Mesendoderm (in vitro differentiated cells): ENCODE results near the gene ASB3.
"Not testable (repeated sequence)": the region's sequence is repeated elsewhere in the genome, so short reads cannot be mapped to it uniquely, and the experiment has no call there.

Experiments
- DNase-seq: peaks from one replicate; pipeline ENCODE4 v3.0.0; 2013
- H2AK5ac ChIP-seq: 2 replicates; pipeline ENCODE4 v1.6.1; 2013; ENCODE audit warnings: low read length, inconsistent platforms
- H2BK120ac ChIP-seq: 2 replicates; pipeline ENCODE4 v1.6.1; 2013; ENCODE audit warnings: low read depth, mild to moderate bottlenecking, low read length, moderate library complexity, mixed read lengths
- H2BK15ac ChIP-seq: replicated peaks from 2 replicates; pipeline ENCODE4 v1.6.1; 2013; ENCODE audit warnings: low read depth, mild to moderate bottlenecking, moderate library complexity
- H2BK5ac ChIP-seq: 2 replicates; pipeline ENCODE4 v1.6.1; 2013; ENCODE audit warnings: low read length, inconsistent platforms
- H3K18ac ChIP-seq: 2 replicates; pipeline ENCODE4 v1.6.1; 2013; ENCODE audit warnings: mild to moderate bottlenecking, low read length, mixed read lengths
- H3K23ac ChIP-seq: one replicate; pipeline ENCODE4 v1.6.1; 2013; ENCODE audit warnings: low read length
- H3K27ac ChIP-seq: 2 replicates; pipeline ENCODE4 v1.5.1; 2013; ENCODE audit warnings: low read depth, mild to moderate bottlenecking, inconsistent platforms, low read length, moderate library complexity
- H3K27me3 ChIP-seq: 2 replicates; pipeline ENCODE4 v1.6.1; 2013; ENCODE audit warnings: low read length, control low read depth, mild to moderate bottlenecking, inconsistent platforms; ENCODE audit not compliant: insufficient read depth, poor library complexity
- H3K36me3 ChIP-seq: 2 replicates; pipeline ENCODE4 v1.6.1; 2013; ENCODE audit warnings: low read length, inconsistent platforms; ENCODE audit not compliant: control insufficient read depth, insufficient read depth
- H3K4ac ChIP-seq: one replicate; pipeline ENCODE4 v1.6.1; 2013; ENCODE audit warnings: low read depth, mild to moderate bottlenecking, low read length, moderate library complexity
- H3K4me1 ChIP-seq: 2 replicates; pipeline ENCODE4 v1.6.1; 2013; ENCODE audit warnings: low read depth, low read length, inconsistent platforms; ENCODE audit not compliant: control insufficient read depth
- H3K4me2 ChIP-seq: 2 replicates; pipeline ENCODE4 v1.6.1; 2013; ENCODE audit warnings: low read length
- H3K4me3 ChIP-seq: 2 replicates; pipeline ENCODE4 v1.5.1; 2013; ENCODE audit warnings: mild to moderate bottlenecking, low read length
- H3K56ac ChIP-seq: one replicate; pipeline ENCODE4 v1.6.1; 2013; ENCODE audit warnings: low read length
- H3K79me1 ChIP-seq: 2 replicates; pipeline ENCODE4 v1.6.1; 2013; ENCODE audit warnings: low read length, inconsistent platforms
- H3K79me2 ChIP-seq: 2 replicates; pipeline ENCODE4 v1.6.1; 2013; ENCODE audit warnings: mild to moderate bottlenecking, low read length; ENCODE audit not compliant: control insufficient read depth, insufficient read depth
- H3K9ac ChIP-seq: 2 replicates; pipeline ENCODE4 v1.6.1; 2013; ENCODE audit warnings: low read length, inconsistent platforms
- H4K5ac ChIP-seq: one replicate; pipeline ENCODE4 v1.6.1; 2013; ENCODE audit warnings: low read length
- H4K8ac ChIP-seq: one replicate; pipeline ENCODE4 v1.6.1; 2013; ENCODE audit warnings: low read depth, mild to moderate bottlenecking, control low read depth, low read length, moderate library complexity
- WGBS: extraction: QIAGEN DNeasy Blood & Tissue Kit; methylation state at CpG from one replicate; pipeline ENCODE4 v1.1.7; 2013; ENCODE audit warnings: low lambda C conversion rate, missing lambda C conversion rate; ENCODE audit not compliant: insufficient coverage; ENCODE audit errors: extremely low coverage; 5-methylcytosine and 5-hydroxymethylcytosine counted together

ASB3 gene

GRCh38 chr2:53668624-53669026 lies 118.1 kb downstream of the ASB3 start:
- Histone ChIP-seq H4K8ac (no peak overlapping the region), H2BK120ac (no peak overlapping the region), H3K4me1 (no peaks in the 10 kb centered on the region), H3K18ac (no peak overlapping the region), H3K4me2 (no peak overlapping the region), H3K23ac (no peak overlapping the region), H3K27ac (no peak overlapping the region), H3K4ac (no peak overlapping the region), H2AK5ac (no peak overlapping the region), H3K56ac (no peak overlapping the region), H3K9ac (no peak overlapping the region), H2BK5ac (no peak overlapping the region), H3K79me2 (no peaks in the 10 kb centered on the region), H3K36me3 (no peaks in the 10 kb centered on the region), H3K79me1 (no peaks in the 10 kb centered on the region), H3K4me3 (no peak overlapping the region), H2BK15ac (no peak overlapping the region), H4K5ac (no peak overlapping the region), H3K27me3 (no peaks in the 10 kb centered on the region)
- WGBS = no CpG with 5 or more reads among the region's 3 CpGs
- DNase-seq = no peak

- H4K5ac ChIP-seq, H2AK5ac ChIP-seq, DNase-seq, H3K4me2 ChIP-seq, H3K4me3 ChIP-seq, H2BK120ac ChIP-seq, H3K23ac ChIP-seq, H3K56ac ChIP-seq, H3K79me2 ChIP-seq, H3K36me3 ChIP-seq, H3K9ac ChIP-seq, H3K27me3 ChIP-seq, H3K79me1 ChIP-seq, H4K8ac ChIP-seq, H2BK5ac ChIP-seq, H2BK15ac ChIP-seq, H3K18ac ChIP-seq, H3K4ac ChIP-seq, H3K27ac ChIP-seq, H3K4me1 ChIP-seq: not testable (repeated sequence)
- WGBS = no CpG with 5 or more reads among the region's 5 CpGs
These were observed 119.6 kb downstream of the ASB3 start for GRCh38 chr2:53667130-53667529.

GRCh38 chr2:53660886-53661285 lies 125.9 kb downstream of the ASB3 start:
- Histone ChIP-seq H3K4ac (no peak overlapping the region), H4K5ac (no peak overlapping the region), H4K8ac (no peak overlapping the region), H3K9ac (no peak overlapping the region), H3K4me2 (no peak overlapping the region), H3K27me3 (no peaks in the 10 kb centered on the region), H3K27ac (no peak overlapping the region), H3K36me3 (no peaks in the 10 kb centered on the region), H3K4me1 (no peaks in the 10 kb centered on the region), H2AK5ac (no peak overlapping the region), H2BK15ac (no peak overlapping the region), H3K18ac (no peak overlapping the region), H3K23ac (no peak overlapping the region), H3K4me3 (no peak overlapping the region), H3K56ac (no peak overlapping the region), H2BK5ac (no peak overlapping the region), H3K79me2 (no peaks in the 10 kb centered on the region), H2BK120ac (no peak overlapping the region), H3K79me1 (no peaks in the 10 kb centered on the region)
- DNase-seq = no peak
- WGBS = no CpG with 5 or more reads among the region's 2 CpGs

- H3K79me2 ChIP-seq, H4K5ac ChIP-seq, H2BK5ac ChIP-seq, H2BK120ac ChIP-seq, H3K27ac ChIP-seq, H3K18ac ChIP-seq, H3K79me1 ChIP-seq, H3K36me3 ChIP-seq, H3K23ac ChIP-seq, H3K27me3 ChIP-seq, H3K9ac ChIP-seq, H2AK5ac ChIP-seq, H2BK15ac ChIP-seq, H3K4me3 ChIP-seq, H3K56ac ChIP-seq, H3K4ac ChIP-seq, H4K8ac ChIP-seq, H3K4me1 ChIP-seq, H3K4me2 ChIP-seq, DNase-seq: not testable (repeated sequence)
- no CpG with 5 or more reads among the region's 4 CpGs for WGBS
These were observed 128.3 kb downstream of the ASB3 start for GRCh38 chr2:53658474-53658873.

- no peak overlapping the region for H3K23ac ChIP-seq
- no peak for DNase-seq
- no peak overlapping the region for H3K27ac ChIP-seq
- H3K27me3 ChIP-seq = no peaks in the 10 kb centered on the region
- H3K4me1 ChIP-seq = no peaks in the 10 kb centered on the region
- no peak overlapping the region for H2BK5ac ChIP-seq
- H3K79me1 ChIP-seq = no peaks in the 10 kb centered on the region
- no peak overlapping the region for H3K9ac ChIP-seq
- no peaks in the 10 kb centered on the region for H3K79me2 ChIP-seq
- no peak overlapping the region for H3K4ac ChIP-seq
- H3K4me3 ChIP-seq = no peak overlapping the region
- H2BK120ac ChIP-seq = no peak overlapping the region
- no peak overlapping the region for H2BK15ac ChIP-seq
- no peak overlapping the region for H4K5ac ChIP-seq
- H4K8ac ChIP-seq = no peak overlapping the region
- no peak overlapping the region for H2AK5ac ChIP-seq
- no peaks in the 10 kb centered on the region for H3K36me3 ChIP-seq
- no CpG with 5 or more reads among the region's 1 CpG for WGBS
- no peak overlapping the region for H3K4me2 ChIP-seq
- no peak overlapping the region for H3K56ac ChIP-seq
- H3K18ac ChIP-seq = no peak overlapping the region
These were observed 131.5 kb downstream of the ASB3 start for GRCh38 chr2:53655256-53655655.

GRCh38 chr2:53654396-53654795 lies 132.4 kb downstream of the ASB3 start:
- Histone ChIP-seq H3K79me1 (no peaks in the 10 kb centered on the region), H2AK5ac (no peak overlapping the region), H3K4me1 (no peaks in the 10 kb centered on the region), H3K36me3 (no peaks in the 10 kb centered on the region), H4K8ac (no peak overlapping the region), H3K56ac (no peak overlapping the region), H2BK5ac (no peak overlapping the region), H3K4ac (no peak overlapping the region), H3K4me2 (no peak overlapping the region), H3K27ac (no peak overlapping the region), H2BK120ac (no peak overlapping the region), H3K27me3 (no peaks in the 10 kb centered on the region), H3K9ac (no peak overlapping the region), H3K18ac (no peak overlapping the region), H2BK15ac (no peak overlapping the region), H3K23ac (no peak overlapping the region), H4K5ac (no peak overlapping the region), H3K79me2 (no peaks in the 10 kb centered on the region), H3K4me3 (no peak overlapping the region)
- DNase-seq = no peak
